ENCODE measurements around the gene KRT74.
A peak's percentile ranks its signal among the peaks of the same experiment; 100 is the strongest.

The KRT74 gene

DNA sequence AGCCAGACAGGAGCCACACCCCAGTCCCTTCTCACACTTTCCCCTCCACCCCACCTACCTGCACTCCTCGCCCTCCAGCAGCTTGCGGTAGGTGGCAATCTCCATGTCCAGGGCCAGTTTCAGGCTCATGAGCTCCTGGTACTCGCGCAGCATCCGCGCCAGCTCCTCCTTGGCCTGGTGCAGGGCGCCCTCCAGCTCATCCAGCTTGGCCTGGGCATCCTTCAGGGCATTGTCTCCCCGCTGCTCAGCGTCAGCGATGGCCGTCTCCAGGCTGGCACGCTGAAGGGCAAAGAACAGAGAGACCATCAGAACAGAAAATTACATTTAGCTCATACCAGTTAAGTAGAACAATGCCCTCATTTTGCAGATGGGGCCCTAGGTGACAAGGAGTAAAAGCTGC, 5.5 kb downstream of the KRT74 start:
- no peak for DNase-seq

DNA sequence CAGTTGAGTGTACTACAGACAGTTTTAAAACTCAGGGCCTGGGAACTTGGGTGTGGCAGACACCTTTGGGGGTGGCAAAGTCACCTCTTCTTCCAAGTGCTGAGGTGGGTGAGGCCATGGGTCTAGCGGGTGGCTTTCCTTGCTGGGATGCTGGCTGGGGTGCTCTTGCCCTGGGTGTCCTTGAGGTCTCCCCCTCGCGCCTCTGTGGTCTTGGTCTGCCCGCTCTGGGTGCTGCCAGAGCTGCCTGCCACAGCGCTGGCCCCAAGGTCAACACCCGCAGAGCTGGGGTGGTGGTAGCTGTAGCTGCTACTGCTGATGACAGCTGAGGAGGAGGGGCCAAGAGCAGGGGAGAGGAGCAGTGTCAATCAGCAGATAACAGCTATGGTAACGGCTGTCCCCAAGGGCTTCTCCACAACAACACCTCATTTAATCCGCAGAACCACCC, 6.8 kb downstream of the KRT74 start:
- DNase-seq, result peak; percentile 7

DNA sequence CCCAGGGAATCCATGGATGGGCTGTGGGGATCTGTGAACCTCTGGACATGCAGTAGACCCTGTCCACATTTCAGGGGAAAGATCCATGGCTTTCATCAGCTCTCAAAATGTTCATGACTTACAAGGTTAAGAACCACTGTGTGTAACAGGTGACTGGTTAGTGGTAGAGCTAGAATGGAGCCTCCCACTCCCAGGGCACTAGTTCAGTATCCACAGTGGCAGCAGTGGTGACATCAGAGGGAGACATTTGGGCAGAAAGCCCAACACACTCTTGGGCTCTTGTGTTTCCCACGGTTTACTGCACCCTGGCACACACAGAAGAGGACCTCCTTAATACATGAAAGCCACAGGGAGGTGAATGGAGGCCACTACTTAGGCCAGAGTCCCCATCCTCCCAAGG, 9.1 kb downstream of the KRT74 start:
- no peak for DNase-seq

DNA sequence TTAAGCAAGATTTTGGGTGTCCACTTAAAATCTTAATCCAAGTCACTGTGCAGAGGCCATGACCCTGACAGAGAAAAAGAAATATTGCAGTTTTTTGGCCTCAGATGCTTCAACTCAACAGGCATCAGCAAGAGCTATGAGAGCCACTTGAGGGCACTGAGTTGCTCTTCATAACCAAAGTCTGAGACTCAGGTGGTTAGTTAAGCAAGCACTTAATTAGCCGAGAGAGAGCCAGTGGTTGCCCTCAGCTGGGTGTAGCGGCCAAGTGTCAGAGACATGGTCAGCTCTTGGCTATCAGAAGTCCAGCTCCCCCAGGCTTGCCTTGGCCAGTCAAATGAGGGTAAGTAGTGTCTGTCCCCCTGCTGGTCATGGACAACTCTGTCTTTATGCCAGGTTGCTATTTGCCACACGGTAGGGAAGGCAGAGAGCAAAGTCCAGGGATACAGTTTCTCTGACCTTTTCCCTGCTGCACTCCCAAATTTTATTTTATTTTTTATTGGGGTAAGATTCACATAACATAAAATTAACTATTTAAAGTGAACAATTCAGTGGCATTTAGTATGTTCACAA, 11.7 kb downstream of the KRT74 start:
- DNase-seq, result no peak

DNA sequence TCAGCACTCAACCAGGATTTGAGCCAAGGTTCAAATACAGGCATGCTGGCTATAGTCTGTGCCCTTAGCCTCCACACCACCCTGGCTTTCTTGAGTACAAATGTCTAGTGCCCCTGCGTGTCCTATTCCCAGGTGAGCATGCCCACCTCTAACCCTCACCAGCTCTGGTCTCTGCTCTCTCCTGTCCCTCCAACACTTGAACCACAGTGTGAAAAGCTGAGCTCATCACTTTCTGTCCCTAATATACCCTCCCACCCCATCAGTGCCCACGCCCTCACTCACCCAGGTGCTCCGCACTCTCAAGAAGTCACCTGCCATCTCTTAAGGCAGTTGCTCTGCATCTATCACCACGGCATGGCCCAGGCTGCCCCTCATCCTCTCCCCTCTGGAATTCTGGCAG, 13.7 kb downstream of the KRT74 start:
- no peak for DNase-seq

DNA sequence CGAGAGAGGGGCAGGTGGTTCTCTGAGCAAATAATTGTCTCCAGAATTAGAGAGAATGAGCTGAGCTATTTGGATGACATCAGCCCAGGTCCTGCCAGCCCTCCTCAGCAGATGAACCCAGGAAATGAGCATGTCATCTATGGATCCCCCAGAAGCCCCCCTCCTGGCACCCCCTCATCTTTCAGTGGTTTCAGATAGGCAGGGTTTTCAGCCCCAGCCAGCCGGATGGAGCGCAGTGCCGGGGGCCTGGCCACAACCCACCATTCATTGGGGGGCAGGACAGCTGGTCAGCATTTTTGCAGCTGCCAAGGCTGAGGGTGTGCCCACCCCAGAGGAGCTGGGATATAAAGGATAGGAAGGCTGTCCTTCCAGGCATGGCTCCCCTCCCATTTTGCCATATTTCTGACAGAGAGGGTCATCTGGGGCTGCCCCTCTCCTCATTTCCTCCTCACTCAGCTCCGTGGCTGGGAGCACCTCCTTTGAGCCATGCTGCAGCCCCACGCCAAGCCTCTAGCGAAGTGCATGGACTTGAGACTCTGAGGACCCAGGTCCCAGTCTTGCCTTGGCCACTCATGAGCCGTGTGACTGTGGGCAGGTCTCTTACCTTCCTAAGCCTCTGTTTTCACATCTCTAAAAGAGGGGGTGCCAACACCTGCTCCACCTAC, 14.7 kb downstream of the KRT74 start:
- DNase-seq, result no peak

GRCh38 chr12:52557476-52557875, 16.2 kb downstream of the KRT74 start:
- no peak for DNase-seq

GRCh38 chr12:52555577-52555976, 18.1 kb downstream of the KRT74 start:
- no peak for DNase-seq

GRCh38 chr12:52552681-52553195, 20.9 kb downstream of the KRT74 start, which contains the start of gene KRT71:
KRT71 (minus strand) TSS chr12:52553145; CDS start chr12:52553077, 68 bp downstream.
- no peak for DNase-seq

- no peak for DNase-seq
Measured at GRCh38 chr12:52552055-52552454, 21.6 kb downstream of the KRT74 start.

DNA sequence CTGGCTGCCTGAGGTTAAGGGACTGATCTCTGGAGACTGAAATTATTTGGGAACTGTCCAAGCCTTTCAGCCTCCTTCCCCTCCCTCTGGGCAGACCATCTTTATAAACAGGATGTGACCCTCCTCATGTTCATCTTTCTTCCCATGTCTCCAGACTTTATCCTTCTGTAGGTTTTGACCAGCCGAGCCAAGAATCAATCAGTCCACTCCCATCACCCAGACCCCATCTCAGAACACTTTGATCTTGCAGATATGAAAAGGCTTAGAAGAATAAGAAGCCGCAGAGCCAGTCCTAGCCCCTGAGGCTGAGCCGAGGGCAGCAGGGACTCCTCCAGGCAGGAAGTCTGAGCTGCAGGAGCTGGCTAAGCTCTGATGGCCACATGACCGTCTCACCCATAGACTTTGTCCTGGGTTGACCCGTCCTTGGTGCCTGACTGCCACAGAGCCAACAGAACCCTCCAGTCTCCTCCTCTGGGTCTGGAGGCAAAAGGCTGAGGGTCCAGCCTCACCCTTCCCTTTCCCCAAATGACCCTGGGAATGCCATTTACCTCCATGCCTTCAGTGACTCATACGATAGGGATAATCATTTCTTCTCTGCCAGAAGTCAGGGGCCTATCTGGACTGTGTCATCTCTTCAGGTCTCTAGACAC, 22.3 kb downstream of the KRT74 start:
- no peak for DNase-seq

- DNase-seq, result no peak
Measured at GRCh38 chr12:52546126-52546525, 27.5 kb downstream of the KRT74 start.

DNA sequence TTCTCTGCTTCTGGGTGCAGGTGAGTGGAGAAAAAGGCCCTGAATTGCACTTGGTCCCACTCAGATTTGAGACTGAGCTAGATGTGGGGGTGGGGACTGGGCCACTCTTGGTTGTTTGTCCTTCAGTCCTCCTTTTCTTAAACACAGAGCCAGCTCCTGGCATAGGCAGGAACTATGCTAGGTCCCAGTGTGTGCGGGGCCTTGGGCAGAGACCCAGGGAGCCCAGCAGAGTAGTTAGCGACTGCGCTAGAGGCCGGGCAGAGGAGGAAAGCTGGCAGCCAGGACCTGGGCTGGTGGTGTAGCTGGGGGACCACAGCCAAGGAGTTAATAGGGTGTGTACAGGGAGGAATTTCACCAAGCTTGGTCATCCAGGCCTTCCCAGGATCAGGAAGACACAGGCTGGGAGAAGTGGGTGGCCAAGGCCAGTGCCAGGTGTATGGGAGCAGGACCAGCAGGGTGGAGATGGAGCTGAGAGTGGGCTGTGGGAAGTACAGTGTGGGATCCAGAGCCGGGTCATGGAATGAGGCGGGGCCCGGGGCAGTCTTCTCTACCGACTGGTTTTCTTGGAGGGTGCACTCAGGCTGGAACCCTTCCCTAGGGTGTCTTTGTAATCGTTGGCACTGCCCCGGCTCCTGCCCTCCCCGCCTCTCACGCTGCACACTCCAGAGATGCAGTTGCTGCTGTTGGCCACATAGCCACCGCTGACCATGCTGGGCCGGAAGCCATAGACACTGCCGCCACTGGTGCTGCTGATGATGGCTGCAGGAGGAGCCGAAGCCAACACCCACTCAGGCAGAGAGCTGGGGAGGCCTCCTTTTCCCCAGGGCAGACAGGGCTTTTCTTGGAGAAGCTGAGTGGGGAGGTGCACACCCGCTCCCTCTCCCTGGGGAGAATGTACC, 29.4 kb downstream of the KRT74 start:
- no peak for DNase-seq

DNA sequence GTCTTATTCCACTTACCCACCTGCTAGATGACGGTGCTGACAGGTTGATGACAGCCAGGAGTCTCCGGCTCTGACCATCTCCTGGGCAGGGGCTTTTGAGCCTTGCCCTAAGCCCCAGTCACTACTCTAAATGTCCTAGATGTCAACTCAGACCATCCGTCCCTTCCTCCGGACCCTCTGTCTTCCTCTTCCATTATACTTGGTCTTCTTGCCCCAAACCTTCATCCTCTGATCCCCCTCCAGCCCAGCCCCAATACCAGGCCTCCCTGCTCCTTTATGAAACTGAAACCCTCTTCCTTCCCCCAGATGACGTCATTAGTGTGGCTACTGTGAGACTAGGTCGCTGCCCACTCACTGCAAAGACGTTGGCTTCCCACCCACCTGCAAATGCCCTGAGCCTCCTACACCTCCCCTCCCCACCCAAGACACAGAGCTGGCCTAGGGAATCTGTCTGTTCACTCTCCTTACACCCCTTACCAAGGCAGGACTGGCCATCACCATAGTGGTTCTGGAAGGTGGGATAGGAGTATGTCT, 30.8 kb downstream of the KRT74 start:
- no peak for DNase-seq

- DNase-seq, result no peak
Measured at GRCh38 chr12:52542157-52542556, 31.5 kb downstream of the KRT74 start.

DNA sequence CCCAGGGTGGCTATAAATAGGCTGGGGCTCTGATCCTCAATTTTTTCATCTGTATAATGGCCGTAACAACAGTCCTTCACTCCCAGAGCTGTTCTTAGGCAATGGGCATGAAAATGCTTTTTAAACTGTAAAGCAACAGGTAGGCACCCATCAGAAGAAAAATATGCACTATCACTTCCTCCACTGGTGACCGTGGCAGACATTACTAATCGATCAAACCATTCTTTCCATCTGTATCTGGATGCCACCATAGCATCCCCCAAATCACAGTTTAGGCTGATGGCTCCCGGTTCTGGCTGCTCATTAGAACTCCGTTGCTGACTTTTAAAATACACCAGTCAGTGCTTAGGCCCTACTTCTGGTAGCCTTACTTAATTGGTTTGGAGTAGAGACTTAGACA, 31.9 kb downstream of the KRT74 start:
- no peak for DNase-seq

- DNase-seq, result no peak
Measured at GRCh38 chr12:52540531-52540930, 33.1 kb downstream of the KRT74 start.

DNA sequence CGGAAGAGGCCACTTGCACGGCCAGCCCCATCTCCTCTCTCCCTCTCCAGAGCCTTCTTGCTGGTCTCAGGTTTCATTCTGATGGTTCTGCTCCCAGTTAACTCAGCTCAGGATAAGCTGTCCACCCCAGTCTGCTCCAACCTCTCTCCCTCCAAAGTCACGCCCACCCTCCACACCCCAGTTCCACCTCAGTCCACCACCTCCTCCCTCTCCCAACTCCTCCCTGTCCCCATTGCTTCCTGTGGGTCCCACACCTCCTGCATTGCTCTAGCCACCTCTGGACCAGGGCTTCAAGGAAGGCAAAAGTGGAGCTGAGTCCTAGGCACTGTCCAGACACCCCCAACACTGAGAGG, 33.8 kb downstream of the KRT74 start:
- no peak for DNase-seq

DNA sequence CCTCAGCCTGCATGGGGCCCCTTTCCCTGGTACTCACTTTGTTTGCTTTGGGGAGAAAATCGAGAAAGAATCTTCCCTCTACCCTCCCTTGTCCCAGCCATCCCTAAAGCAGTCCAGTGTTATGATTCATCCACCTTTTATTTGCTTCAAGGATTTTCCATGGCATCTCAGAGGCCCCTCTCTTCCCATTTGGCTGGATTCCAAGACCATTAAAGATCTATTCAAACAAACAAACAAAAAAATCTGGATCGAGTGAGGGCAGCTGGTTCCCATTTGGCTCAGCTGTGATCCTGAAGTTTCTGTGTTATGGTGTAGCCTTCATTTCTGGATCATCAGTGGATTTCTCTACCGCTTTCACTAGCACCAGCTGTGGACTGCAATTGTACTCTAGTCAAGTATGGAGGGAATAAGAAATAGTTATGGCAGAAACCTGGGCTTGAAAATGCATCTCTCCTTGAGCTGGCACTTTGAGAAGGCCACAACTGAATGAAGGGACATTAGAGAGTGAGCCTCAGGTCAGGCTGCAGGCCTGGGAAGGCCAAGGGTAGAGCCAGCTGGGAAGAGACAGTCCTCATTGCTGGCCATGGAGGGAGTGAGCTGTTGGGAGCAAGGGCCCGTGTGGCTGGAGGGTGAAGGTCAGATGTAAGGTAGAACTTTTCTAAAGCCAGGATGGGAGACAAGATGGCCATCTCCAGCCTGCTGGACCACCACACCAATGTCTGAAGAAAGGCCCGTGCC, 34.4 kb downstream of the KRT74 start:
- no peak for DNase-seq

- no peak for DNase-seq
Measured at GRCh38 chr12:52537101-52537500, 36.5 kb downstream of the KRT74 start.

DNA sequence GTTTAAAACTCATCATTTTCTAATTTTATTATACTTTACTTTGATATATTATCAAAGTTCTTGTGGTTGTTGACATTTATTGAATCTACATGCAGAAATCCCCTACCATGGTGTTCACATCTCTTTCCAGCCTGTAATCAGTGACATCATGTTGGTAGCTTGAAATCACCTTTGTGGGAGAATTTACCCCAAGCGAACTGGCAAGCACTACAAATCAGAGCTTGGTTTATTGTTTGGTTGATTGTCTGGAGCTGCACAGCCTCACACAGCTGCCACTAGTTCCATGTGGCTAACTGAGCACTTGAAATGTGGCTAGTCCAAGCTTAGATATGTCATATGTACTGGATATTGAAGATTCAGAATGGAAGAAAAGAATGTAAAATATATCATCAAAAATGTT, 38.1 kb downstream of the KRT74 start:
- no peak for DNase-seq

- DNase-seq, result no peak
Measured at GRCh38 chr12:52534482-52534881, 39.2 kb downstream of the KRT74 start.

Data from CD4-positive, alpha-beta T cell treated with Interleukin-6 for 4 hours (primary cell).